HG02981 (cell line): ENCODE results near the gene MAP2K4.
A peak's percentile ranks its signal among the peaks of the same experiment; 100 is the strongest.
"Not testable (repeated sequence)": the region's sequence is repeated elsewhere in the genome, so short reads cannot be mapped to it uniquely, and the experiment has no call there.

Experiments
- ATAC-seq: cut with Tn5 transposase; IDR thresholded peaks from one replicate; pipeline ENCODE4 v1.9.1; 2021; ENCODE audit warnings: mild to moderate bottlenecking, moderate library complexity; ENCODE audit not compliant: unreplicated experiment

The MAP2K4 gene

GRCh38 chr17:12020642-12021622, at the start of gene MAP2K4:
Gene MAP2K4 (plus strand): TSS chr17:12020877. CDS start chr17:12020887, 10 bp downstream.
- peak; percentile 93 for ATAC-seq

- ATAC-seq: not testable (repeated sequence)
Measured at GRCh38 chr17:11972741-11973140, 47.9 kb upstream of the MAP2K4 start.

GRCh38 chr17:11979795-11980194, 40.9 kb upstream of the MAP2K4 start:
- ATAC-seq: no peak

- ATAC-seq: no peak
Measured at GRCh38 chr17:11980813-11981212, 39.9 kb upstream of the MAP2K4 start.

GRCh38 chr17:11981862-11982261, 38.8 kb upstream of the MAP2K4 start:
- no peak for ATAC-seq

- no peak for ATAC-seq
Measured at GRCh38 chr17:11986179-11986941, 34.3 kb upstream of the MAP2K4 start.

GRCh38 chr17:11986942-11987329, 33.7 kb upstream of the MAP2K4 start:
- ATAC-seq: no peak

GRCh38 chr17:11990363-11990983, 30.2 kb upstream of the MAP2K4 start:
- no peak for ATAC-seq

- no peak for ATAC-seq
Measured at GRCh38 chr17:11991461-11991860, 29.2 kb upstream of the MAP2K4 start.

GRCh38 chr17:11996722-11997146, 23.9 kb upstream of the MAP2K4 start:
- ATAC-seq: peak; percentile 33

- peak; percentile 95 for ATAC-seq
Measured at GRCh38 chr17:11997147-11997971, 23.3 kb upstream of the MAP2K4 start, which contains the start of gene ZNF18. Gene ZNF18 (minus strand): TSS chr17:11997475. CDS start chr17:11992829, 4,646 bp downstream.

- no peak for ATAC-seq
Measured at GRCh38 chr17:11997972-11998233, 22.8 kb upstream of the MAP2K4 start.

GRCh38 chr17:11999696-12000095, 21.0 kb upstream of the MAP2K4 start:
- no peak for ATAC-seq

- ATAC-seq: no peak
Measured at GRCh38 chr17:12007466-12007865, 13.2 kb upstream of the MAP2K4 start.

- no peak for ATAC-seq
Measured at GRCh38 chr17:12021623-12022140, 1.0 kb downstream of the MAP2K4 start.

- ATAC-seq: no peak
Measured at GRCh38 chr17:12022310-12022709, 1.6 kb downstream of the MAP2K4 start.

GRCh38 chr17:12024327-12024726, 3.6 kb downstream of the MAP2K4 start:
- no peak for ATAC-seq

- no peak for ATAC-seq
Measured at GRCh38 chr17:12027658-12028057, 7.0 kb downstream of the MAP2K4 start.

- no peak for ATAC-seq
Measured at GRCh38 chr17:12028611-12029010, 7.9 kb downstream of the MAP2K4 start.

GRCh38 chr17:12034538-12034937, 13.9 kb downstream of the MAP2K4 start:
- ATAC-seq: no peak
